Middle frontal gyrus (tissue), 1 donor: ENCODE measurements around the gene SLC12A7.
"Not testable (repeated sequence)": the region's sequence is repeated elsewhere in the genome, so short reads cannot be mapped to it uniquely, and the experiment has no call there.

Experiments
- DNase-seq: peaks from one replicate; pipeline ENCODE4 v3.0.0-alpha.2; 2015; ENCODE audit warnings: low spot score; ENCODE audit errors: extremely low spot score

The SLC12A7 gene

GRCh38 chr5:1111727-1112289, at the start of gene SLC12A7:
SLC12A7 (minus strand) TSS chr5:1112063; CDS start chr5:1111991, 72 bp downstream.
- no peak for DNase-seq

- no peak for DNase-seq
These were observed 49.4 kb upstream of the SLC12A7 start for GRCh38 chr5:1161108-1161832.

GRCh38 chr5:1159774-1160406, 48.0 kb upstream of the SLC12A7 start:
- no peak for DNase-seq

- no peak for DNase-seq
These were observed 47.4 kb upstream of the SLC12A7 start for GRCh38 chr5:1159341-1159675.

- DNase-seq = no peak
These were observed 46.9 kb upstream of the SLC12A7 start for GRCh38 chr5:1158647-1159340.

- DNase-seq = not testable (repeated sequence)
These were observed 45.7 kb upstream of the SLC12A7 start for GRCh38 chr5:1157461-1157986.

- DNase-seq = no peak
These were observed 45.0 kb upstream of the SLC12A7 start for GRCh38 chr5:1156754-1157460.

- DNase-seq = no peak
These were observed 44.3 kb upstream of the SLC12A7 start for GRCh38 chr5:1156033-1156753.

- no peak for DNase-seq
These were observed 43.5 kb upstream of the SLC12A7 start for GRCh38 chr5:1155191-1156032.

- DNase-seq = no peak
These were observed 41.6 kb upstream of the SLC12A7 start for GRCh38 chr5:1153428-1153827.

- DNase-seq = no peak
These were observed 41.0 kb upstream of the SLC12A7 start for GRCh38 chr5:1152771-1153282.

GRCh38 chr5:1152156-1152555, 40.3 kb upstream of the SLC12A7 start:
- no peak for DNase-seq

- DNase-seq = no peak
These were observed 39.5 kb upstream of the SLC12A7 start for GRCh38 chr5:1151316-1151715.

- DNase-seq = no peak
These were observed 39.0 kb upstream of the SLC12A7 start for GRCh38 chr5:1150866-1151265.

GRCh38 chr5:1144638-1145396, 33.0 kb upstream of the SLC12A7 start:
- no peak for DNase-seq

- no peak for DNase-seq
These were observed 32.2 kb upstream of the SLC12A7 start for GRCh38 chr5:1144089-1144488.

- DNase-seq = no peak
These were observed 31.7 kb upstream of the SLC12A7 start for GRCh38 chr5:1143670-1143951.

GRCh38 chr5:1142886-1143669, 31.2 kb upstream of the SLC12A7 start:
- DNase-seq = no peak
